ENCODE results near the gene PWWP2A. TPM values are rescaled to one million over a fixed set of nuclear protein-coding genes. Genes with fewer than 3 reads are reported as not detected.

Gene PWWP2A
- total RNA-seq, 1 donor from 2014 or later: 10.1 TPM

Other genes starting within 250 kb of the PWWP2A start
- 12.0 TPM for gene ADRA1B, start 203.0 kb downstream of the PWWP2A start, total RNA-seq
- 18.2 TPM for gene TTC1, start 110.3 kb downstream of the PWWP2A start, total RNA-seq
- not detected for gene FABP6, start 110.1 kb upstream of the PWWP2A start, total RNA-seq
- gene CCNJL, start 193.1 kb upstream of the PWWP2A start, total RNA-seq: 0.48 TPM

Measured in left lobe of liver (tissue), 1 donor.